GM12878 (cell line): Measurements from ENCODE around the gene AIG1.
"Not testable (repeated sequence)": the region's sequence is repeated elsewhere in the genome, so short reads cannot be mapped to it uniquely, and the experiment has no call there.

Experiments used
- HDAC2 ChIP-seq: fragments of 200-600 bp; sonication (generic); IDR thresholded peaks from 2 replicates; pipeline ENCODE4 v1.6.1; 2017
- HDAC6 ChIP-seq: fragments of 200-600 bp; sonication (generic); IDR thresholded peaks from one replicate; pipeline ENCODE4 v1.8.0; 2017; ENCODE audit warnings: antibody characterized with exemption; ENCODE audit not compliant: unreplicated experiment
- SIX5 ChIP-seq: IDR thresholded peaks from 2 replicates; pipeline ENCODE4 v1.6.1; 2011; ENCODE audit warnings: mild to moderate bottlenecking, low read depth, low read length, moderate library complexity; ENCODE audit not compliant: severe bottlenecking
- ZBTB33 ChIP-seq: fragments of 450-650 bp; IDR thresholded peaks from 2 replicates; pipeline ENCODE4 v1.6.1; 2017; ENCODE audit warnings: mild to moderate bottlenecking

DNA sequence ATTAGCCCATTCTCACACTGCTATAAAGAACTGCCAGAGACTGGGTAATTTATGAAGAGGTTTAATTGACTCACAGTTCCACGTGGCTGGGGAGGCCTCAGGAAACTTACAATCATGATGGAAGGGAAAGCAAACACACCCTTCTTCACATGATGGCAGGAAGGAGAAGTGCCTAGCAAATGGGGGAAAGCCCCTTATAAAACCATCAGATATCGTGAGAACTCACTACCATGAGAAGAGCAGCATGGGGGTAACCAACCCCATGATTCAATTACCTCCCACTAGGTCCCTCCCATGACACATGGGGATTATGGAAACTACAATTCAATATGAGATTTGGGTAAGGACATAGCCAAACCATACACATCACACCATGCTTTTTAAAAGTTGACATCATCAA, 39.8 kb upstream of the AIG1 start:
- TF ChIP-seq HDAC6, ZBTB33, SIX5, HDAC2: not testable (repeated sequence)
